Keratinocyte (primary cell): ENCODE measurements around the gene CPVL. TPM values are rescaled to one million over a fixed set of nuclear protein-coding genes. Genes with fewer than 3 reads are reported as not detected.

Experiments used
- DNase-seq: peaks from one replicate; pipeline ENCODE4 v3.0.0-alpha.2; 2011; ENCODE audit warnings: low read depth, missing footprints, low spot score
- FAIRE-seq: peaks from 2 replicates; lab custom pipeline; 2011; peaks lifted over from hg19 to GRCh38; lab: Jason Lieb, UNC
- H2AFZ ChIP-seq: 2 replicates; pipeline ENCODE4 v1.6.0; 2012; ENCODE audit warnings: low read length, control low read depth, inconsistent platforms; ENCODE audit not compliant: control insufficient read depth
- H3K27ac ChIP-seq: 2 replicates; pipeline ENCODE4 v1.5.1; 2011; ENCODE audit warnings: low read length; ENCODE audit not compliant: control insufficient read depth, insufficient read depth
- H3K27me3 ChIP-seq: 3 replicates; pipeline ENCODE4 v1.6.0; 2011; ENCODE audit warnings: low read length; ENCODE audit not compliant: control insufficient read depth, insufficient read depth; ENCODE audit errors: extremely low read depth
- H3K36me3 ChIP-seq, 2 experiments: 2 replicates in 1 of 2; 3 replicates in 1 of 2; pipeline ENCODE4 v1.5.1; 2011; ENCODE audit warnings: low read length in 2 of 2, mild to moderate bottlenecking in 1 of 2; ENCODE audit not compliant: control insufficient read depth in 2 of 2, insufficient read depth in 2 of 2; ENCODE audit errors: extremely low read depth in 1 of 2
- H3K4me1 ChIP-seq: 3 replicates; pipeline ENCODE4 v1.5.1; 2011; ENCODE audit warnings: low read length; ENCODE audit not compliant: control insufficient read depth, insufficient read depth; ENCODE audit errors: extremely low read depth
- H3K4me2 ChIP-seq: 3 replicates; pipeline ENCODE4 v1.6.0; 2011; ENCODE audit warnings: low read depth, low read length; ENCODE audit not compliant: control insufficient read depth, insufficient read depth; ENCODE audit errors: extremely low read depth
- H3K4me3 ChIP-seq, 3 experiments: fragments of 200-600 bp in 1 of 3; sonication (generic) in 1 of 3; 2 replicates in 2 of 3; 3 replicates in 1 of 3; pipeline ENCODE4 v1.5.1; 2011 to 2016; ENCODE audit warnings: low read length in 3 of 3, mild to moderate bottlenecking in 3 of 3, control low read depth in 2 of 3, inconsistent platforms in 1 of 3, low read depth in 1 of 3, mixed read lengths in 1 of 3, mixed run types in 1 of 3, moderate library complexity in 1 of 3; ENCODE audit not compliant: control insufficient read depth in 2 of 3, insufficient read depth in 2 of 3; ENCODE audit errors: extremely low read depth in 1 of 3
- H3K79me2 ChIP-seq: 2 replicates; pipeline ENCODE4 v1.6.0; 2012; ENCODE audit warnings: low read length; ENCODE audit not compliant: control insufficient read depth, insufficient read depth
- H3K9ac ChIP-seq: 3 replicates; pipeline ENCODE4 v1.6.0; 2011; ENCODE audit warnings: low read length; ENCODE audit not compliant: control insufficient read depth, insufficient read depth; ENCODE audit errors: extremely low read depth
- H3K9me1 ChIP-seq: 3 replicates; pipeline ENCODE4 v1.6.0; 2011; ENCODE audit warnings: low read length; ENCODE audit not compliant: control insufficient read depth, insufficient read depth; ENCODE audit errors: extremely low read depth
- H3K9me3 ChIP-seq: 2 replicates; pipeline ENCODE4 v1.5.1; 2012; ENCODE audit warnings: low read depth, low read length; ENCODE audit not compliant: control insufficient read depth
- H4K20me1 ChIP-seq: 3 replicates; pipeline ENCODE4 v1.6.0; 2011; ENCODE audit warnings: low read length; ENCODE audit not compliant: control insufficient read depth, insufficient read depth; ENCODE audit errors: extremely low read depth
- EZH2 ChIP-seq: IDR thresholded peaks from one replicate; pipeline ENCODE4 v1.6.1; 2012; ENCODE audit warnings: inconsistent platforms, mild to moderate bottlenecking, low read length, moderate library complexity
- dilution Hi-C: fragments of 300-500 bp; cut with MboI; formaldehyde crosslinking; loops from one replicate; pipeline ENCODE4 v1.7.0; 2020; ENCODE audit warnings: low sequenced_read_pairs; ENCODE audit not compliant: extremely low pct_ligation_motif_present
- polyA plus RNA-seq, 5 experiments: library from polyadenylated mRNA; depleted of rRNA in 3 of 5; stranded (reverse) in 3 of 5; stranded (forward) in 1 of 5; unstranded in 1 of 5; fragments of >200 nt; gene quantifications; 1 replicate in 1 of 5; 2 replicates in 3 of 5; 3 replicates in 1 of 5; pipeline versions ENCODE4 v1.2.1 to v1.2.3, GENCODE V29; 2011 to 2012; ENCODE audit warnings: missing spikeins in 2 of 5, low read depth in 1 of 5, low replicate concordance in 1 of 5
- TF ChIP-seq, protein P1 (sequence below), 3 experiments: IDR thresholded peaks in 1 of 3; conservative IDR thresholded peaks in 1 of 3; optimal IDR thresholded peaks in 1 of 3; 2 replicates in 2 of 3; 3 replicates in 1 of 3; pipeline versions ENCODE3 to v1.5.1; 2011; ENCODE audit warnings: low read length in 3 of 3, mild to moderate bottlenecking in 3 of 3, moderate library complexity in 2 of 3, control low read depth in 1 of 3, inconsistent platforms in 1 of 3; ENCODE audit not compliant: insufficient read depth in 2 of 3; ENCODE audit errors: extremely low read depth in 1 of 3

CPVL gene
- polyA plus RNA-seq, 1 donor (not counting 4 experiments of a cell fraction or from before 2014, with no cell fraction given): 9.8 TPM

DNA sequence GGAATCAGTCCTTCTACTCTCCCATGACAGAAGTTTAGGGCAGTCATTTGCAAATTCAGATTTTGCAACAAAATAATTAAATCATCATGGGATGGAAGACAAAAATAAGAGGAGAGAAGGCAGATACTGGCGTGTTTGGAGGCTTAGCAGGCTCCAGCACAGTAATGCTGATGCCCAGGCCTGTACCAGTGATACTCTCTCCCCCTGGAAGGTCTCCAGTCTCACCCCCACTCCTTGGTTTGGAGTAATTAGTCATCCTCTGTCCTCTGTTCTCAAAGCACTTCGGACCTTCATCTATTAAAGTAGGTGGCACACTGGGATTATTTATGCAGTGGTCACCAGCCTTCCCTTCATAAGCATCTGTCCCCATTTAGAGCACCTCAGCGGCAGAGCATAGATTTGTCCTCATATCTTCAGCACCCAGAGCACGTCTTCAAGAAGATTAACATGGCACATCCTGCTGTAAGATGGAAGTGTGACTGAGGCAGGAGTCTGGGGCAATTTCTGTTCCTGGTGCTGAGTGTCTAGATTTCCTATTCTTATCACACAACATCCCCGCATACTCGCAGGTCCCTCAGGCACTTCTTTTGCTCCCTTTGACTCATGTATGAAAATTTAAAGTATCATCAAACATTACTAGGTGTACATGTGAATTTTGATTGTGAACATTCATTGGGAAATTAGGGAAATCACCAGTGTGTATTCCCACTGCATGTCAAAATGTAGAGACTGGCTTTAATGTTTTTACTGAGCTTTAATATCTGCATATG, 156.9 kb downstream of the CPVL start:
- FAIRE-seq (no peak), DNase-seq (no peak)
- H3K27me3 ChIP-seq: no peaks in the 10 kb centered on the region
- H3K27ac ChIP-seq: no peak overlapping the region
- TF ChIP-seq EZH2: no peak
- TF ChIP-seq, protein P1, sequence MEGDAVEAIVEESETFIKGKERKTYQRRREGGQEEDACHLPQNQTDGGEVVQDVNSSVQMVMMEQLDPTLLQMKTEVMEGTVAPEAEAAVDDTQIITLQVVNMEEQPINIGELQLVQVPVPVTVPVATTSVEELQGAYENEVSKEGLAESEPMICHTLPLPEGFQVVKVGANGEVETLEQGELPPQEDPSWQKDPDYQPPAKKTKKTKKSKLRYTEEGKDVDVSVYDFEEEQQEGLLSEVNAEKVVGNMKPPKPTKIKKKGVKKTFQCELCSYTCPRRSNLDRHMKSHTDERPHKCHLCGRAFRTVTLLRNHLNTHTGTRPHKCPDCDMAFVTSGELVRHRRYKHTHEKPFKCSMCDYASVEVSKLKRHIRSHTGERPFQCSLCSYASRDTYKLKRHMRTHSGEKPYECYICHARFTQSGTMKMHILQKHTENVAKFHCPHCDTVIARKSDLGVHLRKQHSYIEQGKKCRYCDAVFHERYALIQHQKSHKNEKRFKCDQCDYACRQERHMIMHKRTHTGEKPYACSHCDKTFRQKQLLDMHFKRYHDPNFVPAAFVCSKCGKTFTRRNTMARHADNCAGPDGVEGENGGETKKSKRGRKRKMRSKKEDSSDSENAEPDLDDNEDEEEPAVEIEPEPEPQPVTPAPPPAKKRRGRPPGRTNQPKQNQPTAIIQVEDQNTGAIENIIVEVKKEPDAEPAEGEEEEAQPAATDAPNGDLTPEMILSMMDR (optimal IDR thresholded peaks at IDR 0.05 in 1 of 3, IDR thresholded peaks at IDR 0.05 in 1 of 3, conservative IDR thresholded peaks at IDR 0.05 in 1 of 3; ENCODE audit: extremely low read depth in 1 of 3, insufficient read depth in 2 of 3, low read length in 3 of 3): no peak
- no peaks in the 10 kb centered on the region for H3K9me1 ChIP-seq
- no peaks in the 10 kb centered on the region for H4K20me1 ChIP-seq
- dilution Hi-C loops: no loop called here
- H3K4me1 ChIP-seq: peaks cover 40% of the 10 kb centered on the region
- no peak overlapping the region for H3K9ac ChIP-seq
- no peak overlapping the region for H3K4me3 ChIP-seq
- H3K36me3 ChIP-seq: no peaks in the 10 kb centered on the region
- no peaks in the 10 kb centered on the region for H3K9me3 ChIP-seq
- H2AFZ ChIP-seq: no peak overlapping the region
- peak overlapping the region; percentile 25 for H3K4me2 ChIP-seq
- no peaks in the 10 kb centered on the region for H3K79me2 ChIP-seq

DNA sequence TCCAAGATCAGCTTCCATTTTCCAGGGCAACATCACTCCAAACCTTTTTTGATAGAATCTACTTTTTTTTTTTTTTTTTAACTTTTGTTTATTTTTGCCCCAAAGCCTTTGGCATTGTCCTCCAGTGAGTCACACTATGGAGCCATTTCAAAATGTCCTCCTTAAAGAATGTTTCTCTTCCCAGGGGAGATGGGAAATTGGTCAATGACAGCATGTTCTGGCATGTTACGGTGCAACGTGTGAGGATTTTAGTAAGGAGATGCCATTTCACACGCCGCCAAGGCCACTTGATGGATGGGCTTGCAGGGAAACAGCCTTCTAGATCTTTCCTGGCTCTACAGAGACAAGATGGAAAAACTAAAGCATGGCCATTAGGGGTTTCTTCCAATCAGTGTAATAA, 157.5 kb downstream of the CPVL start:
- DNase-seq (peak; percentile 63), FAIRE-seq (peak; percentile 69)
- no peak overlapping the region for H3K4me3 ChIP-seq
- no peaks in the 10 kb centered on the region for H3K36me3 ChIP-seq
- no peaks in the 10 kb centered on the region for H3K9me3 ChIP-seq
- H3K27ac ChIP-seq: no peak overlapping the region
- peak overlapping the region; percentile 25 for H3K4me2 ChIP-seq
- no peak overlapping the region for H3K9ac ChIP-seq
- no peaks in the 10 kb centered on the region for H3K27me3 ChIP-seq
- TF ChIP-seq EZH2: no peak
- TF ChIP-seq, protein P1 (optimal IDR thresholded peaks at IDR 0.05 in 1 of 3, IDR thresholded peaks at IDR 0.05 in 1 of 3, conservative IDR thresholded peaks at IDR 0.05 in 1 of 3; ENCODE audit: extremely low read depth in 1 of 3, insufficient read depth in 2 of 3, low read length in 3 of 3): no peak
- H3K9me1 ChIP-seq: no peaks in the 10 kb centered on the region
- no peaks in the 10 kb centered on the region for H4K20me1 ChIP-seq
- no peak overlapping the region for H2AFZ ChIP-seq
- dilution Hi-C loops: no loop called here
- H3K79me2 ChIP-seq: no peaks in the 10 kb centered on the region
- peaks cover 45% of the 10 kb centered on the region for H3K4me1 ChIP-seq
